NOMO-1 treated with dmso at 0.1 percent for 144 hours (cell line): Measurements from ENCODE around the gene PRKAG2.
"Not testable (repeated sequence)": the region's sequence is repeated elsewhere in the genome, so short reads cannot be mapped to it uniquely, and the experiment has no call there.

Source experiments
- DNase-seq: peaks from one replicate; lab custom pipeline; 2025; ENCODE audit not compliant: unreplicated experiment; lab: John Stamatoyannopoulos, UW

The PRKAG2 gene

GRCh38 chr7:151540146-151540545 lies 336.8 kb downstream of the PRKAG2 start:
- no peak for DNase-seq

GRCh38 chr7:151539088-151539671 lies 337.7 kb downstream of the PRKAG2 start:
- no peak for DNase-seq

- DNase-seq, result no peak
Observed at GRCh38 chr7:151537818-151538561, 338.9 kb downstream of the PRKAG2 start.

- not testable (repeated sequence) for DNase-seq
Observed at GRCh38 chr7:151536178-151536577, 340.7 kb downstream of the PRKAG2 start.

GRCh38 chr7:151529842-151530241 lies 347.1 kb downstream of the PRKAG2 start:
- no peak for DNase-seq

GRCh38 chr7:151524845-151525244 lies 352.1 kb downstream of the PRKAG2 start:
- DNase-seq, result no peak

- DNase-seq, result no peak
Observed at GRCh38 chr7:151524331-151524730, 352.6 kb downstream of the PRKAG2 start.

GRCh38 chr7:151520419-151521261 lies 356.3 kb downstream of the PRKAG2 start:
- no peak for DNase-seq

GRCh38 chr7:151519765-151520418 lies 357.0 kb downstream of the PRKAG2 start, which contains the start of gene RHEB:
TSS of gene RHEB (minus strand) at chr7:151519895. CDS start at chr7:151519511, 384 bp downstream.
- DNase-seq, result peak; percentile 84

- not testable (repeated sequence) for DNase-seq
Observed at GRCh38 chr7:151518947-151519764, 357.8 kb downstream of the PRKAG2 start.

GRCh38 chr7:151518105-151518946 lies 358.6 kb downstream of the PRKAG2 start:
- DNase-seq, result no peak

GRCh38 chr7:151517601-151518104 lies 359.3 kb downstream of the PRKAG2 start:
- no peak for DNase-seq

- no peak for DNase-seq
Observed at GRCh38 chr7:151515276-151515565, 361.7 kb downstream of the PRKAG2 start.

GRCh38 chr7:151514461-151515275 lies 362.2 kb downstream of the PRKAG2 start:
- no peak for DNase-seq

GRCh38 chr7:151513133-151513532 lies 363.8 kb downstream of the PRKAG2 start:
- DNase-seq, result no peak

- DNase-seq, result no peak
Observed at GRCh38 chr7:151512353-151512752, 364.6 kb downstream of the PRKAG2 start.

- DNase-seq, result no peak
Observed at GRCh38 chr7:151511946-151512345, 365.0 kb downstream of the PRKAG2 start.

- DNase-seq, result no peak
Observed at GRCh38 chr7:151511270-151511669, 365.6 kb downstream of the PRKAG2 start.
